ENCODE measurements around the gene FANCC. TPM values are rescaled to one million over a fixed set of nuclear protein-coding genes. Genes with fewer than 3 reads are reported as not detected.

Gene FANCC
- total RNA-seq, 3 donors from 2014 or later (not counting 1 experiment from before 2014, with no cell fraction given), result 9.9 to 18.9 (median 12.8) TPM

GRCh38 chr9:95073918-95074317 lies 243.6 kb downstream of the FANCC start:
- Mint-ChIP-seq H3K4me1 (no peaks in the 10 kb centered on the region), H3K4me3 (no peak overlapping the region), H3K9me3 (no peaks in the 10 kb centered on the region), H3K27me3 (ENCODE audit: low read depth in 2 of 2) (no peaks in the 10 kb centered on the region), H3K36me3 (no peaks in the 10 kb centered on the region), H3K27ac (no peak overlapping the region)
- TF ChIP-seq CTCF (IDR thresholded peaks at IDR 0.05), result no peak
- H3K4me1 ChIP-seq (ENCODE audit: control insufficient read depth, insufficient read depth, low read length), result no peaks in the 10 kb centered on the region
- H3K4me3 ChIP-seq (ENCODE audit: low read length), result no peak overlapping the region
- WGBS (ENCODE audit: insufficient coverage), result 96% methylated on average over 5 of the region's 5 CpGs
- no peaks in the 10 kb centered on the region for H3K36me3 ChIP-seq (ENCODE audit: control insufficient read depth, insufficient read depth, low read length)
- no peaks in the 10 kb centered on the region for H3K9me3 ChIP-seq (ENCODE audit: control insufficient read depth, insufficient read depth, low read length)
- DNase-seq (no peak), ATAC-seq (no peak)
- intact Hi-C loops (cut with micrococcal nuclease), result no loop called here
- no peaks in the 10 kb centered on the region for H3K27me3 ChIP-seq (ENCODE audit: control insufficient read depth, insufficient read depth, low read length)
- H3K27ac ChIP-seq (ENCODE audit: low read length), result no peak overlapping the region

GRCh38 chr9:95073042-95073607 lies 244.4 kb downstream of the FANCC start:
- Mint-ChIP-seq H3K36me3 (no peaks in the 10 kb centered on the region), H3K9me3 (no peaks in the 10 kb centered on the region), H3K27me3 (ENCODE audit: low read depth in 2 of 2) (no peaks in the 10 kb centered on the region), H3K27ac (no peak overlapping the region), H3K4me3 (no peak overlapping the region), H3K4me1 (no peaks in the 10 kb centered on the region)
- ATAC-seq (no peak), DNase-seq (no peak)
- TF ChIP-seq CTCF (IDR thresholded peaks at IDR 0.05), result no peak
- H3K27ac ChIP-seq (ENCODE audit: low read length), result no peak overlapping the region
- 96% methylated on average over 18 of the region's 18 CpGs for WGBS (ENCODE audit: insufficient coverage)
- no peaks in the 10 kb centered on the region for H3K36me3 ChIP-seq (ENCODE audit: control insufficient read depth, insufficient read depth, low read length)
- no peak overlapping the region for H3K4me3 ChIP-seq (ENCODE audit: low read length)
- H3K4me1 ChIP-seq (ENCODE audit: control insufficient read depth, insufficient read depth, low read length), result no peaks in the 10 kb centered on the region
- intact Hi-C loops (cut with micrococcal nuclease), result no loop called here
- no peaks in the 10 kb centered on the region for H3K9me3 ChIP-seq (ENCODE audit: control insufficient read depth, insufficient read depth, low read length)
- H3K27me3 ChIP-seq (ENCODE audit: control insufficient read depth, insufficient read depth, low read length), result no peaks in the 10 kb centered on the region

- TF ChIP-seq CTCF (IDR thresholded peaks at IDR 0.05), result no peak
- H3K27ac Mint-ChIP-seq, result no peak overlapping the region
Observed at GRCh38 chr9:95071925-95072324, 245.6 kb downstream of the FANCC start.

GRCh38 chr9:95071450-95071849 lies 246.1 kb downstream of the FANCC start:
- H3K27me3 ChIP-seq (ENCODE audit: control insufficient read depth, insufficient read depth, low read length), result no peaks in the 10 kb centered on the region
- no peak overlapping the region for H3K4me3 ChIP-seq (ENCODE audit: low read length)
- no peaks in the 10 kb centered on the region for H3K36me3 Mint-ChIP-seq
- H3K27ac ChIP-seq (ENCODE audit: low read length), result no peak overlapping the region
- DNase-seq, result no peak
- no peaks in the 10 kb centered on the region for H3K4me1 ChIP-seq (ENCODE audit: control insufficient read depth, insufficient read depth, low read length)
- no peaks in the 10 kb centered on the region for H3K36me3 ChIP-seq (ENCODE audit: control insufficient read depth, insufficient read depth, low read length)
- H3K9me3 Mint-ChIP-seq, result no peaks in the 10 kb centered on the region
- TF ChIP-seq CTCF (IDR thresholded peaks at IDR 0.05), result no peak
- no peaks in the 10 kb centered on the region for H3K27me3 Mint-ChIP-seq (ENCODE audit: low read depth in 2 of 2)
- ATAC-seq, result no peak
- WGBS (ENCODE audit: insufficient coverage), result 93% methylated on average over 5 of the region's 5 CpGs
- no peak overlapping the region for H3K4me3 Mint-ChIP-seq
- intact Hi-C loops (cut with micrococcal nuclease), result no loop called here
- no peaks in the 10 kb centered on the region for H3K9me3 ChIP-seq (ENCODE audit: control insufficient read depth, insufficient read depth, low read length)
- H3K4me1 Mint-ChIP-seq, result no peaks in the 10 kb centered on the region
- H3K27ac Mint-ChIP-seq, result no peak overlapping the region

More at GRCh38 chr9:95071925-95072324, 245.6 kb downstream of the FANCC start:
- H3K27me3 ChIP-seq (ENCODE audit: control insufficient read depth, insufficient read depth, low read length), result no peaks in the 10 kb centered on the region
- intact Hi-C loops (cut with micrococcal nuclease), result no loop called here
- no peaks in the 10 kb centered on the region for H3K36me3 Mint-ChIP-seq
- no peak overlapping the region for H3K4me3 ChIP-seq (ENCODE audit: low read length)
- H3K9me3 Mint-ChIP-seq, result no peaks in the 10 kb centered on the region
- H3K4me1 ChIP-seq (ENCODE audit: control insufficient read depth, insufficient read depth, low read length), result no peaks in the 10 kb centered on the region
- H3K4me3 Mint-ChIP-seq, result no peak overlapping the region
- no peak overlapping the region for H3K27ac ChIP-seq (ENCODE audit: low read length)
- no peak for ATAC-seq
- no peaks in the 10 kb centered on the region for H3K9me3 ChIP-seq (ENCODE audit: control insufficient read depth, insufficient read depth, low read length)
- no peaks in the 10 kb centered on the region for H3K36me3 ChIP-seq (ENCODE audit: control insufficient read depth, insufficient read depth, low read length)
- no peaks in the 10 kb centered on the region for H3K27me3 Mint-ChIP-seq (ENCODE audit: low read depth in 2 of 2)
- whole genome bisulfite sequencing (ENCODE audit: insufficient coverage), result 92% methylated on average over 5 of the region's 5 CpGs
- H3K4me1 Mint-ChIP-seq, result no peaks in the 10 kb centered on the region
- no peak for DNase-seq

All from natural killer cell (primary cell).